Ammon's horn (tissue), 1 donor: ENCODE measurements around the gene CEP120.

Experiments used
- DNase-seq: peaks from one replicate; pipeline ENCODE4 v3.0.0-alpha.2; 2016; ENCODE audit warnings: low spot score

CEP120 gene

GRCh38 chr5:123299136-123299535 is 124.1 kb downstream of the CEP120 start:
- no peak for DNase-seq

GRCh38 chr5:123298335-123299030 is 124.7 kb downstream of the CEP120 start:
- no peak for DNase-seq

GRCh38 chr5:123297866-123298265 is 125.3 kb downstream of the CEP120 start:
- DNase-seq: no peak

GRCh38 chr5:123297198-123297831 is 125.9 kb downstream of the CEP120 start:
- no peak for DNase-seq
